NCI-H524 (cell line): ENCODE results near the gene MCFD2.
"Not testable (repeated sequence)": the region's sequence is repeated elsewhere in the genome, so short reads cannot be mapped to it uniquely, and the experiment has no call there.

Experiments
- DNase-seq, 2 experiments: peaks; one replicate each; lab custom pipeline; 2025; lab: John Stamatoyannopoulos, UW

The MCFD2 gene

GRCh38 chr2:46937471-46937901, 21.9 kb upstream of the MCFD2 start:
- DNase-seq, result no peak

- DNase-seq, result no peak
Measured at GRCh38 chr2:46936566-46936965, 21.0 kb upstream of the MCFD2 start.

- DNase-seq, result no peak
Measured at GRCh38 chr2:46935071-46935470, 19.5 kb upstream of the MCFD2 start.

GRCh38 chr2:46929612-46930011, 14.0 kb upstream of the MCFD2 start:
- peak in 1 of 2 experiments; percentile 38 for DNase-seq

- no peak for DNase-seq
Measured at GRCh38 chr2:46926863-46927262, 11.3 kb upstream of the MCFD2 start.

GRCh38 chr2:46925474-46926351, 10.1 kb upstream of the MCFD2 start:
- no peak for DNase-seq

GRCh38 chr2:46924608-46925007, 9.0 kb upstream of the MCFD2 start:
- DNase-seq, result no peak

GRCh38 chr2:46924038-46924437, 8.4 kb upstream of the MCFD2 start:
- no peak for DNase-seq

GRCh38 chr2:46923041-46923528, 7.5 kb upstream of the MCFD2 start:
- DNase-seq, result no peak

GRCh38 chr2:46922606-46923005, 7.0 kb upstream of the MCFD2 start:
- DNase-seq, result no peak

GRCh38 chr2:46921676-46922448, 6.3 kb upstream of the MCFD2 start:
- no peak for DNase-seq

GRCh38 chr2:46917628-46918027, 2.0 kb upstream of the MCFD2 start:
- no peak for DNase-seq

GRCh38 chr2:46915811-46916630, 415 bp upstream of the MCFD2 start:
- peak; percentile 91 to 96 for DNase-seq

- DNase-seq, result peak in 1 of 2 experiments; percentile 33
Measured at GRCh38 chr2:46914578-46915230, 902 bp downstream of the MCFD2 start.

GRCh38 chr2:46913471-46914381, 1.9 kb downstream of the MCFD2 start:
- no peak for DNase-seq

- DNase-seq, result no peak
Measured at GRCh38 chr2:46909771-46910419, 5.7 kb downstream of the MCFD2 start.

GRCh38 chr2:46909150-46909549, 6.5 kb downstream of the MCFD2 start:
- DNase-seq, result no peak

- DNase-seq, result not testable (repeated sequence)
Measured at GRCh38 chr2:46904908-46905678, 10.5 kb downstream of the MCFD2 start.

GRCh38 chr2:46902980-46903379, 12.6 kb downstream of the MCFD2 start:
- not testable (repeated sequence) for DNase-seq
